GM21367 (cell line): ENCODE data around the gene LHPP.

Experiments
- ATAC-seq: cut with Tn5 transposase; IDR thresholded peaks from one replicate; pipeline ENCODE4 v1.9.1; 2021; ENCODE audit not compliant: unreplicated experiment

The LHPP gene

DNA sequence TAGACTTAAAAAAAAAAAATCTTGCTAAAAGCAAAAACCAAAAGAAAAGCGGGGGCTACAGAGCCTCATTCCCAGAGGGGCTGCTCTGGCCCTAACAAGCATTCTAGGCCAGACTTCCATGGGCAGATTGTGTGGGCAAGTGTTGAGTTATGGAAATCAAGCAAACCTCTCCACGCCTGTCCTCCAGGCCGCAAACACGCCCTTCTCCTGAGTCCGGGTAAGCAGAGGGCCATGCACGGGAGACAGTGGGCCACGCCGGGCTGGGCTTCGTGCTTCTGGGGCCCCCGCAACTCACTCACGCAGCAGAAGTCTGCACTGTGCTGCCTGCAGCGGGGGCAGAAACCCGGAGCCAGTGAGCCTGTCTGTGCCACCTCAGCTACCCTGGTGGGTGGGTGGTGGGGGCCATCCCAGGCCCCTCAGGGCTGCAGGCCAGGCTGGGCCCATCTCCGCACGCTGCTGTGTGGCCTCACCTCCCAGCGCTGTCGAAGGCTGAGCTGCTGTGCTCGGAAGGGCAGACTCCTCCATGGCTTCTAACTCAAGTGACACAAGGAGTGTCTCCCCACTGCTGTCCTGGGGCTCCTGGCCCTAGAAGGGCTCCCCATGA lies 156.9 kb downstream of the LHPP start:
- no peak for ATAC-seq

DNA sequence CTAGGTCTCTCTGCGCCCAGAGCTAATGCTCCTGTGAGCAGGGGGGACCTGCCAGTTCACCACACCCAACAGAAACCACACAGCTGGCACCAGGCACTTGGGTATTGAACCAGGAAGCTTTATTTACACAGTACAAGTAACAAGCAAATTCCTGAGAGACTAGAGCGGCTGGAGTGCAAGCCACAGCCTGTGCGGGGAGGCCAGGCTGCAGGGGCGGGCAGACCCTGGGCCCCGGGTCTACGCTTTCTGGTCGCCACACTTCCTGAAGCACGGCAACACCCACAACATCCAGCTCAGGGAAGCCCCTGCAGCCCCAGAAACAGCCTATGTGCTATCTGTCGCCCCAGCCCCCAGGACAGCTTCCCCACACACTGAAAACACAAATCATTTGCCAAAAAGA lies 157.6 kb downstream of the LHPP start:
- no peak for ATAC-seq

DNA sequence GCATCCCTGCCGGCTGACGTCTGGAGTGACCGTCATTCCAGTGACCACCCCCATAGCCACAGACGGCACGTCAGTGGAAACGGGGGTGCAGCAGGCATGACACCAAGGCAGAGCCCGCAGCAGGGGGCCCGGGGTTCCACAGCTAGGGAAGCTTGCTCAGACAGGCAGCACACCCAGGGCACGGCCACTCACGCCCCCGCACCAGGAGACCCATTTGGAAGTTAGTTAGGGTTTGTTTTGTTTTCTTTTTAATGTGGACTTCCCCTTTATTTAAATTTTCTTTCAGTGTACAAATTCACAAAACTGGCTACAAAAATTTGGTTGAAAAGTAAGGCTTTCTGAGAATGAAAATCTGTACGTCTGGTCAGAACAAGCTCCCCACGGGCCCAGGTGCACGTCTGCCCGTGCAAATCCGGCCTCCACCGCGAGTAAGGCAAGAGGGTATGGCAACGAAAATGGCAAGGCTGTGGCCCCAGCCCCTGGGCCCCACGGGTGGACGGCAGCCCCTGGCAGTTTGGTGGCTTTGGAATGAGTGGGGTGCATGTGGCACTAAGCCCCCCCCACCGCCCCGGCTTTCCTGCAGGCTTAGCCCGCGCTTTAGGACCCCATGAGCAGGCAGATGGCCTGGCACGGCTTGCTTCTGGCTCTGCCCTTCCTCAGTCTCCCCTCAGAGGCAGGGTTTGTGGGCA lies 158.3 kb downstream of the LHPP start:
- no peak for ATAC-seq

GRCh38 chr10:124621637-124622036 lies 160.0 kb downstream of the LHPP start:
- no peak for ATAC-seq

- ATAC-seq, result no peak
These were observed 160.5 kb downstream of the LHPP start for GRCh38 chr10:124622158-124622557.

- ATAC-seq, result no peak
These were observed 161.4 kb downstream of the LHPP start for GRCh38 chr10:124622866-124623536.

- no peak for ATAC-seq
These were observed 162.4 kb downstream of the LHPP start for GRCh38 chr10:124624006-124624405.

GRCh38 chr10:124624466-124624865 lies 162.8 kb downstream of the LHPP start:
- ATAC-seq, result no peak

DNA sequence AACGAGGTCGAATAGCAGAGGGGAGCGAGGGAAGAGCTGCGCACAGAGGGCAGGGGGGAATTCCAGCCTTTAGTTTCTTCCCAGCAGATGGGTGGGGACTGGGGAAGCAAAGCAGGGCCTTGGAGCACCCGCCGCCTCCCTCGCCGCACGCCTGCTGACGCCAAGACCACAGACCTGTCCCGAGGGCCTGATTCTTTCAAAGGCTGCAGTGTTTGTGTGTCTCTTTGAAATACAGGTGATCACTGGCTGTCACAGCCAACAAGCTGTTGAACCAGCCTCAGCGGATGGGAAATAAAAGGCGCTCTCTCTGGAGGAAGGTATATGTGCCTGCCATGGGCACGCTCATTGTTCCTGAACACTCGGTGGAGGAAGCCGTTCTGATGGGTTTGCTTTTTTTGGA lies 163.3 kb downstream of the LHPP start:
- ATAC-seq, result no peak

DNA sequence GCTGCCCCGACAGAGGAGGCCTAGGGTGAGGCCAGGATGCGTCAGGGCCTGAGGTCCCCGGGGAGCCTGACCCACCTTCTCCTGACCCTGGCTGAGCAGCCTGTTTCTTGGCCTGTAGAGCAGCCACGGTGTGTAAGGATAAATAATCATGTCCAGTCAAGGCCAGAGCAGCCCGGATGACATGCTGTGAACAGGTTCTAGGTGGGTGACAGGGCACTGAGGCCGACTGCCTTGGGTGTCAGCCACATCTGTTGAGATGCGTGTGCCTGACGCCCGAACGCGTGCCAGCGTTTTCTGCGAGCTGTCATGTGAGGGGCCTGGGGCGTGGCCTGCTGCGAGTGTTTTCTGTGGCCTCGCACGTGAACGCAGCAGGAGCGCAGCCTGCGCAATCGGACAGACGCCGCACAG lies 164.2 kb downstream of the LHPP start:
- ATAC-seq, result no peak

GRCh38 chr10:124626759-124627380 lies 165.2 kb downstream of the LHPP start:
- peak; percentile 67 for ATAC-seq

GRCh38 chr10:124627866-124628675 lies 166.4 kb downstream of the LHPP start:
- no peak for ATAC-seq

GRCh38 chr10:124628676-124629021 lies 167.0 kb downstream of the LHPP start:
- ATAC-seq, result no peak

GRCh38 chr10:124629415-124629814 lies 167.8 kb downstream of the LHPP start:
- ATAC-seq, result no peak

GRCh38 chr10:124629842-124630241 lies 168.2 kb downstream of the LHPP start:
- ATAC-seq, result no peak

GRCh38 chr10:124630551-124630950 lies 168.9 kb downstream of the LHPP start:
- ATAC-seq, result no peak

- no peak for ATAC-seq
These were observed 170.5 kb downstream of the LHPP start for GRCh38 chr10:124632064-124632531.

DNA sequence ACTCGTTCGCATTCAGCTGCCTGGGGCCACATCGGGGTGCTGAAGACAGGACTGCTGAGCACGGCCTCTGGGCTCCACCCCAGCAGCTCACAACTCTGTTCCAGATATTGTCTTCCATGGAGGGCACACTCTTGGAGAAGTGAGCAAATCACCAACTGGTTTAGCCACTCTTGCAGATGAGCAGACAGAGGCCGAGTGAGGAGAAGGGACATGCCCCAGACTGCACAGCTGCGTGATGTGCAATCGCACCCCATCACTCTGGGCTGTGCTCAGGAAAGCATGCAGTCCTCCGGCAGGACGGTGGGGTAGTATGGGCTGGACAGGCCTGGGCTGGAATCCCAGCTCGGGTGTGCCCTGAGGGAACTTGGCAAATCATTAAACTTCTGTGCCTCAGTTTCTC lies 170.9 kb downstream of the LHPP start:
- ATAC-seq, result no peak

- no peak for ATAC-seq
These were observed 174.8 kb downstream of the LHPP start for GRCh38 chr10:124636271-124636995.

GRCh38 chr10:124637091-124637700 lies 175.6 kb downstream of the LHPP start:
- ATAC-seq, result no peak
